ENCODE measurements around the gene CPED1. TPM values are rescaled to one million over a fixed set of nuclear protein-coding genes. Genes with fewer than 3 reads are reported as not detected.

The CPED1 gene
- total and polyA plus RNA-seq, 2 experiments from 2014 or later, result 0.17 to 0.47 TPM

DNA sequence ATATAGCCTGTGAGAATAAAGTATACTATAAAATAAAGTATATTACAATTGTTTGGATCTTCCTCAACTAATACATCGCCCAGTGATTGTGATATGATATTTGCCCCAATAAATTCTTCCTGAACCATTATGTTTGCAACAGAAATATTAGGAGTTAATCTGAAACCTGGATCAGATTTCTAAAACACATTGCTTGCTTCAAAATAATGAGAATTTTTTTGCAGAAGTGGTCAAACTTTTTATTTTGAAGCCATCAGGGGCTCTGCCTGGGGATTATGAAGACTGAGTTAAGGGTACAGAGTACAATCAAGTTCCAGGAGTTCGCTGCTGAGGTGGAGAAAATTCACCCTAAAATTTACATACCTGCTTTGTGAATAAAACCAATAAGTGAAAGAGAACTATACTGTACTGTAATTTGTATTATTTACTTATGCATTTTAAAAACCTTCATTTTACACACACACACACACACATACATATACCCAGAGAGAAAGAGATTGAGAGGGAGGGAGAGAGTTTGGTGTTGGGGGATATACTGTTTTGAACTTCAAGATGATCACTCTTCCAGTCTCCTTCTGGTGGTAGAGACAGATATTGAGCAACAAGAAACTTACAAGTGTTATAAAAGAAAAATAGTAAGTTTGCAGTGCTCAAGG, 91.9 kb downstream of the CPED1 start:
- TF ChIP-seq ZNF462 (CRISPR knock-in tag; IDR thresholded peaks at IDR 0.05), result no peak
- no peak for TF ChIP-seq JUNB (IDR thresholded peaks at IDR 0.05; ENCODE audit: unreplicated experiment)
- TF ChIP-seq ETS1 (IDR thresholded peaks at IDR 0.05), result no peak
- no peak for TF ChIP-seq NANOG (IDR thresholded peaks at IDR 0.05; ENCODE audit: borderline replicate concordance)
- TF ChIP-seq ZNF331 (CRISPR knock-in tag; IDR thresholded peaks at IDR 0.05; ENCODE audit: low read depth), result no peak
- TF ChIP-seq, protein P1, sequence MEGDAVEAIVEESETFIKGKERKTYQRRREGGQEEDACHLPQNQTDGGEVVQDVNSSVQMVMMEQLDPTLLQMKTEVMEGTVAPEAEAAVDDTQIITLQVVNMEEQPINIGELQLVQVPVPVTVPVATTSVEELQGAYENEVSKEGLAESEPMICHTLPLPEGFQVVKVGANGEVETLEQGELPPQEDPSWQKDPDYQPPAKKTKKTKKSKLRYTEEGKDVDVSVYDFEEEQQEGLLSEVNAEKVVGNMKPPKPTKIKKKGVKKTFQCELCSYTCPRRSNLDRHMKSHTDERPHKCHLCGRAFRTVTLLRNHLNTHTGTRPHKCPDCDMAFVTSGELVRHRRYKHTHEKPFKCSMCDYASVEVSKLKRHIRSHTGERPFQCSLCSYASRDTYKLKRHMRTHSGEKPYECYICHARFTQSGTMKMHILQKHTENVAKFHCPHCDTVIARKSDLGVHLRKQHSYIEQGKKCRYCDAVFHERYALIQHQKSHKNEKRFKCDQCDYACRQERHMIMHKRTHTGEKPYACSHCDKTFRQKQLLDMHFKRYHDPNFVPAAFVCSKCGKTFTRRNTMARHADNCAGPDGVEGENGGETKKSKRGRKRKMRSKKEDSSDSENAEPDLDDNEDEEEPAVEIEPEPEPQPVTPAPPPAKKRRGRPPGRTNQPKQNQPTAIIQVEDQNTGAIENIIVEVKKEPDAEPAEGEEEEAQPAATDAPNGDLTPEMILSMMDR (conservative IDR thresholded peaks at IDR 0.05; ENCODE audit: low read depth in 2 of 2), result no peak
- TF ChIP-seq EZH2phosphoT487 (IDR thresholded peaks at IDR 0.05; ENCODE audit: unreplicated experiment), result no peak
- no peak for TF ChIP-seq ZNF114 (CRISPR knock-in tag; IDR thresholded peaks at IDR 0.05)
- TF ChIP-seq EZH2 (IDR thresholded peaks at IDR 0.05; ENCODE audit: low read depth, unreplicated experiment), result no peak
- TF ChIP-seq REST (IDR thresholded peaks at IDR 0.05; ENCODE audit: unreplicated experiment), result no peak
- Mint-ChIP-seq H3K4me3 (no peak overlapping the region), H3K36me3 (ENCODE audit: low read depth) (no peaks in the 10 kb centered on the region), H3K4me1 (no peaks in the 10 kb centered on the region), H3K9me3 (no peaks in the 10 kb centered on the region), H3K27ac (no peak overlapping the region), H3K27me3 (ENCODE audit: insufficient read depth, low read depth, poor library complexity) (no peaks in the 10 kb centered on the region)
- H2AFZ ChIP-seq, result no peak overlapping the region
- H3K9me2 ChIP-seq (ENCODE audit: insufficient read depth), result no peaks in the 10 kb centered on the region
- no peak overlapping the region for H3K27ac ChIP-seq (ENCODE audit: low read depth)
- DNase-seq (ENCODE audit: low spot score) (no peak), ATAC-seq (no peak)
- no peaks in the 10 kb centered on the region for H3K36me3 ChIP-seq (ENCODE audit: insufficient read depth)
- H3K79me2 ChIP-seq (replicated peaks; ENCODE audit: insufficient read depth), result no peaks in the 10 kb centered on the region
- no peaks in the 10 kb centered on the region for H3K27me3 ChIP-seq (ENCODE audit: insufficient read depth)
- H4K20me1 ChIP-seq (replicated peaks; ENCODE audit: insufficient read depth), result no peaks in the 10 kb centered on the region
- H3K4me3 ChIP-seq, result no peak overlapping the region
- no peak overlapping the region for H3K4me2 ChIP-seq
- H3K4me1 ChIP-seq (ENCODE audit: insufficient read depth), result no peaks in the 10 kb centered on the region
- no peaks in the 10 kb centered on the region for H3F3A ChIP-seq (replicated peaks; ENCODE audit: low read depth)

Data from GM23338 (cell line).